Measurements from ENCODE around the gene DHRS12.

DNA sequence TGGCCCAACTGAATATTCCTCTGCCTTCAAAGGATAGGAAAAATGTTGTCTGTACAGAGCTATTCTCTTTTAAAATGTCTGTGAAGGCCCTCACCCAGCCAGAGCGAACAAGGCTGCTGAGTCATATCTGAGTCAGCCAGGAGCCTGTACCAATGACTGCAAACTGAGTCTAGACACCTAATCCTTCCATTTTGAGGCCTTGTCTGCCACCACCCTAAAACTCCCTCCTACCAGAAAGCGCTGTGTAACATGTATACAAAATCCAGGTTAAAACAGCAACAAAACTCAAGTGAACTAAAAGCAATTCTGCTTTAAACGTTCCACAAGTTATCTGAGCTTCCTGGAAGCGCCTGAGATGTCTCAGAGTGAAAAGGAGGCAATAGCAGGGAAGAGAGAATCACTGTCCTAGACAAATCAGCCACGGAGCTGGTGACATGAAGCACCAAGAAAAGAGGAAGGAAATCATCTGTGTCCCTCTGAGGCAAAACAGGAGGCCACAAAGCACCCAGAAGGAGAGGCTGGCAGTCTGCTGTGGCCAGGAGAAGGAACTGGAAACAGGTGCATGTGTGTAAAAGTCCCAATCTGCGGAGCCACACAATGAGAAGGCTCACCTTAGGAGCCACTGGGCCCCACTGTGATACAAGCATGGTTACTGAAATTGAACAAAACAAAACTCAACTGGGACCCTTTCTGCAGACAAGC lies 10.2 kb downstream of the DHRS12 start:
- TF ChIP-seq, protein P1, sequence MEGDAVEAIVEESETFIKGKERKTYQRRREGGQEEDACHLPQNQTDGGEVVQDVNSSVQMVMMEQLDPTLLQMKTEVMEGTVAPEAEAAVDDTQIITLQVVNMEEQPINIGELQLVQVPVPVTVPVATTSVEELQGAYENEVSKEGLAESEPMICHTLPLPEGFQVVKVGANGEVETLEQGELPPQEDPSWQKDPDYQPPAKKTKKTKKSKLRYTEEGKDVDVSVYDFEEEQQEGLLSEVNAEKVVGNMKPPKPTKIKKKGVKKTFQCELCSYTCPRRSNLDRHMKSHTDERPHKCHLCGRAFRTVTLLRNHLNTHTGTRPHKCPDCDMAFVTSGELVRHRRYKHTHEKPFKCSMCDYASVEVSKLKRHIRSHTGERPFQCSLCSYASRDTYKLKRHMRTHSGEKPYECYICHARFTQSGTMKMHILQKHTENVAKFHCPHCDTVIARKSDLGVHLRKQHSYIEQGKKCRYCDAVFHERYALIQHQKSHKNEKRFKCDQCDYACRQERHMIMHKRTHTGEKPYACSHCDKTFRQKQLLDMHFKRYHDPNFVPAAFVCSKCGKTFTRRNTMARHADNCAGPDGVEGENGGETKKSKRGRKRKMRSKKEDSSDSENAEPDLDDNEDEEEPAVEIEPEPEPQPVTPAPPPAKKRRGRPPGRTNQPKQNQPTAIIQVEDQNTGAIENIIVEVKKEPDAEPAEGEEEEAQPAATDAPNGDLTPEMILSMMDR (IDR thresholded peaks at IDR 0.05), result no peak
- no peak for TF ChIP-seq POLR2A (IDR thresholded peaks at IDR 0.05)

Measured in lower leg skin (tissue), 3 donors.